GM18499 (cell line): ENCODE data around the gene AFTPH.

ENCODE experiments used
- ATAC-seq: cut with Tn5 transposase; IDR thresholded peaks from one replicate; pipeline ENCODE4 v1.9.1; 2021; ENCODE audit warnings: moderate number of reproducible peaks; ENCODE audit not compliant: insufficient read depth, unreplicated experiment

Gene AFTPH

GRCh38 chr2:64640153-64641044 is 116.3 kb downstream of the AFTPH start:
- no peak for ATAC-seq

GRCh38 chr2:64641599-64641998 is 117.5 kb downstream of the AFTPH start:
- ATAC-seq, result no peak
